HCT116 (cell line): ENCODE measurements around the gene FBLN7. TPM values are rescaled to one million over a fixed set of nuclear protein-coding genes. Genes with fewer than 3 reads are reported as not detected.

Source experiments
- ATAC-seq: fragments of 200-7000 bp; cut with Tn5 transposase; 2 replicates; pipeline ENCODE4 v1.9.1; 2020; ENCODE audit warnings: mild to moderate bottlenecking, moderate library complexity
- BruUV-seq: library from RNA; stranded (reverse); fragments of 400-500 nt; replicated peaks from 2 replicates; lab custom pipeline; 2021; lab: Mats Ljungman, UMichigan
- CTCF ChIA-PET: fragments of 300-600 bp; sonication (Branson Sonifier 250); formaldehyde crosslinking; loops from one replicate; lab custom pipeline; 2021; ENCODE audit warnings: antibody characterized with exemption; lab: Charles Lee
- POLR2A ChIA-PET: fragments of 300-600, 350-600 bp; sonication (Branson Sonifier 250); formaldehyde crosslinking; loops from one replicate; lab custom pipeline; 2021; ENCODE audit warnings: antibody characterized with exemption; lab: Charles Lee
- RAD21 ChIA-PET, 2 experiments: fragments of 300-600 bp; sonication (Branson Sonifier 250); formaldehyde crosslinking; loops; one replicate each; lab custom pipeline; 2023; ENCODE audit warnings: low total read pairs in 2 of 2; ENCODE audit not compliant: uncharacterized antibody in 2 of 2, unreplicated experiment in 2 of 2, low non-redundant PET in 1 of 2; lab: Charles Lee
- DNase-seq: peaks from one replicate; pipeline ENCODE4 v3.0.0-alpha.2; 2010; ENCODE audit warnings: low read depth, low spot score
- H2AFZ ChIP-seq: fragments of 200-600 bp; shearing (Covaris generic), sonication (generic); 2 replicates; pipeline ENCODE4 v1.6.1; 2017; ENCODE audit warnings: low read depth, mixed run types, mixed read lengths, antibody characterized with exemption, low read length; ENCODE audit not compliant: poor library complexity, severe bottlenecking
- H3K27ac ChIP-seq: 2 replicates; pipeline ENCODE4 v1.5.1; 2012; ENCODE audit warnings: low read depth, low read length
- H3K27me3 ChIP-seq: fragments of 200-600 bp; sonication (generic); 2 replicates; pipeline ENCODE4 v1.6.1; 2016; ENCODE audit warnings: mixed run types, low read length, mixed read lengths; ENCODE audit not compliant: insufficient read depth
- H3K36me3 ChIP-seq, 2 experiments: fragments of 200-500 bp in 1 of 2; fragments of 200-600 bp in 1 of 2; sonication (Bioruptor generic) in 1 of 2; sonication (generic) in 1 of 2; 2 replicates each; pipeline versions ENCODE4 v1.5.1 to v1.6.1; 2014 to 2016; ENCODE audit warnings: low read length in 2 of 2, inconsistent platforms in 1 of 2, mixed read lengths in 1 of 2, mixed run types in 1 of 2; ENCODE audit not compliant: insufficient read depth in 2 of 2, control insufficient read depth in 1 of 2
- H3K4me1 ChIP-seq, 2 experiments: fragments of 200-600 bp in 1 of 2; sonication (generic) in 1 of 2; 2 replicates each; pipeline versions ENCODE4 v1.5.1 to v1.6.1; 2012 to 2017; ENCODE audit warnings: low read length in 2 of 2, inconsistent platforms in 1 of 2, mild to moderate bottlenecking in 1 of 2, mixed read lengths in 1 of 2, mixed run types in 1 of 2, moderate library complexity in 1 of 2; ENCODE audit not compliant: insufficient read depth in 2 of 2, control insufficient read depth in 1 of 2
- H3K4me2 ChIP-seq: fragments of 200-600 bp; sonication (generic); 2 replicates; pipeline ENCODE4 v1.6.1; 2017; ENCODE audit warnings: mixed run types, low read length, mixed read lengths
- H3K4me3 ChIP-seq, 2 experiments: fragments of 200-600 bp in 1 of 2; sonication (generic) in 1 of 2; replicated peaks in 1 of 2; 2 replicates each; pipeline ENCODE4 v1.5.1; 2011 to 2016; ENCODE audit warnings: low read length in 2 of 2, control low read depth in 1 of 2, low read depth in 1 of 2, mild to moderate bottlenecking in 1 of 2, mixed read lengths in 1 of 2, mixed run types in 1 of 2
- H3K79me2 ChIP-seq: fragments of 200-600 bp; sonication (generic); 2 replicates; pipeline ENCODE4 v1.6.1; 2017; ENCODE audit warnings: mild to moderate bottlenecking, mixed run types, low read length, moderate library complexity, mixed read lengths; ENCODE audit not compliant: insufficient read depth
- H3K9ac ChIP-seq: fragments of 200-600 bp; sonication (generic); 2 replicates; pipeline ENCODE4 v1.6.1; 2016; ENCODE audit warnings: low read length, mixed read lengths
- H3K9me2 ChIP-seq: fragments of 200-600 bp; sonication (generic), shearing (Covaris generic); 2 replicates; pipeline ENCODE4 v1.6.1; 2017; ENCODE audit warnings: mixed run types, mild to moderate bottlenecking, moderate library complexity; ENCODE audit not compliant: insufficient read depth
- H3K9me3 ChIP-seq, 2 experiments: fragments of 200-500 bp in 1 of 2; fragments of 200-600 bp in 1 of 2; sonication (Bioruptor generic) in 1 of 2; sonication (generic) in 1 of 2; 2 replicates each; pipeline ENCODE4 v1.6.1; 2014 to 2017; ENCODE audit warnings: low read length in 2 of 2, mixed read lengths in 2 of 2, inconsistent platforms in 1 of 2, low read depth in 1 of 2, mild to moderate bottlenecking in 1 of 2, mixed run types in 1 of 2, moderate library complexity in 1 of 2; ENCODE audit not compliant: control insufficient read depth in 1 of 2, insufficient read depth in 1 of 2
- H4K20me1 ChIP-seq: fragments of 200-600 bp; sonication (generic), shearing (Covaris generic); 2 replicates; pipeline ENCODE4 v1.6.1; 2017; ENCODE audit warnings: mixed run types, mild to moderate bottlenecking, moderate library complexity; ENCODE audit not compliant: insufficient read depth
- CBX3 ChIP-seq: IDR thresholded peaks from 2 replicates; pipeline ENCODE4 v1.6.1; 2012; ENCODE audit warnings: low read depth
- CEBPB ChIP-seq: IDR thresholded peaks from 2 replicates; pipeline ENCODE4 v1.6.1; 2012; ENCODE audit warnings: low read depth
- EGR1 ChIP-seq: IDR thresholded peaks from 2 replicates; pipeline ENCODE4 v1.6.1; 2012; ENCODE audit warnings: low read depth
- ELF1 ChIP-seq: IDR thresholded peaks from 2 replicates; pipeline ENCODE4 v1.6.1; 2012; ENCODE audit warnings: low read depth, borderline replicate concordance
- EZH2 ChIP-seq: fragments of 200-600 bp; sonication (generic); IDR thresholded peaks from 2 replicates; pipeline ENCODE4 v1.6.1; 2017; ENCODE audit warnings: antibody characterized with exemption, mixed run types
- EZH2phosphoT487 ChIP-seq: fragments of 200-600 bp; IDR thresholded peaks from 2 replicates; pipeline ENCODE4 v1.6.1; 2018; ENCODE audit warnings: antibody characterized with exemption, borderline replicate concordance
- FOSL1 ChIP-seq: IDR thresholded peaks from 2 replicates; pipeline ENCODE4 v1.6.1; 2012; ENCODE audit warnings: low read depth
- POLR2A ChIP-seq: IDR thresholded peaks from 2 replicates; pipeline ENCODE4 v1.7.0; 2011; ENCODE audit warnings: borderline replicate concordance; ENCODE audit not compliant: insufficient read depth, insufficient read length; ENCODE audit errors: extremely low read depth
- RAD21 ChIP-seq: IDR thresholded peaks from 2 replicates; pipeline ENCODE4 v1.6.1; 2012; ENCODE audit warnings: low read depth, mild to moderate bottlenecking
- SIN3A ChIP-seq: IDR thresholded peaks from 2 replicates; pipeline ENCODE4 v1.6.1; 2012; ENCODE audit warnings: low read depth
- SP1 ChIP-seq: IDR thresholded peaks from 2 replicates; pipeline ENCODE4 v1.6.1; 2012; ENCODE audit warnings: low read depth
- SRF ChIP-seq: IDR thresholded peaks from 2 replicates; pipeline ENCODE4 v1.6.1; 2012; ENCODE audit warnings: low read depth
- TCF7L2 ChIP-seq: IDR thresholded peaks from 2 replicates; pipeline ENCODE4 v1.7.0; 2011; ENCODE audit warnings: borderline replicate concordance, inconsistent platforms; ENCODE audit not compliant: insufficient read depth, insufficient read length; ENCODE audit errors: extremely low read depth
- YY1 ChIP-seq: IDR thresholded peaks from 2 replicates; pipeline ENCODE4 v1.6.1; 2011; ENCODE audit warnings: low read length, low read depth, moderate library complexity, mild to moderate bottlenecking; ENCODE audit not compliant: insufficient replicate concordance; ENCODE audit errors: extremely low read depth
- ZFX ChIP-seq: fragments of 450-650 bp; IDR thresholded peaks from 2 replicates; pipeline ENCODE4 v1.6.1; 2017
- intact Hi-C: fragments of 100-400 bp; cut with micrococcal nuclease; formaldehyde crosslinking; loops from 2 replicates; pipeline ENCODE4 v1.10.0; 2022
- total RNA-seq: library from RNA; stranded (reverse); gene quantifications from one replicate; pipeline ENCODE4 v1.2.1, GENCODE V29; 2021; ENCODE audit not compliant: unreplicated experiment
- TF ChIP-seq, protein P1 (sequence below): IDR thresholded peaks from 2 replicates; pipeline ENCODE4 v1.6.1; 2012; ENCODE audit warnings: low read depth
- TF ChIP-seq, protein P2 (sequence below): IDR thresholded peaks from 2 replicates; pipeline ENCODE4 v1.6.1; 2012
- TF ChIP-seq, protein P3 (sequence below): IDR thresholded peaks from 2 replicates; pipeline ENCODE4 v1.6.1; 2011; ENCODE audit warnings: mild to moderate bottlenecking, low read length, moderate library complexity; ENCODE audit not compliant: insufficient replicate concordance; ENCODE audit errors: extremely low read depth

FBLN7 gene
- total RNA-seq, 1 experiment from 2014 or later: 0.34 TPM

DNA sequence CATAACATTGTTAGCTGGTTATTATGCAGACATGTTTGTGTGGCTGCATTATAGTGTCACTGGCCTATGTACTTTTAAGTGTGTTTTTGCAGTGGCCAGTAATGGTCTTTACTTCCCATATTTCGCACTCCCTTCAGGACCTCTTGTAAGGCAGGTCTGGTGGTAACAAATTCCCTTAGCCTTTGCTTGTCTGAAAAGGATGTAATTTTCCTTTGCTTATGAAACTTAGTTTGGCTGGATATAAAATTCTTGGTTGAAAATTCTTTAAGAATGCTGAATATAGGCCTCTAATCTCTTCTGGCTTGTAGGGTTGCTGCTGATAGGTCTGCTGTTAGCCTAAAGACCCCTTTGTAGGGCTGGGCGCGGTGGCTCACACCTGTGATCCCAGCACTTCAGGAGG, 82.0 kb downstream of the FBLN7 start:
- ChIA-PET POLR2A (no interaction called here), RAD21 (no interaction called here), CTCF (no interaction called here)
- H3K9me2 ChIP-seq: no peaks in the 10 kb centered on the region
- no TSS peak for BruUV-seq
- peaks cover under 1 to 8% of the 10 kb centered on the region in 2 experiments; a peak in 3 of 4 replicates for H3K36me3 ChIP-seq
- no peak overlapping the region for H2AFZ ChIP-seq
- H3K4me3 ChIP-seq: no peak overlapping the region
- H3K4me1 ChIP-seq: no peaks in the 10 kb centered on the region
- no peak overlapping the region for H3K9ac ChIP-seq
- H4K20me1 ChIP-seq: no peaks in the 10 kb centered on the region
- H3K4me2 ChIP-seq: no peak overlapping the region
- no peaks in the 10 kb centered on the region for H3K9me3 ChIP-seq
- DNase-seq (no peak), ATAC-seq (no peak)
- TF ChIP-seq, protein P1, sequence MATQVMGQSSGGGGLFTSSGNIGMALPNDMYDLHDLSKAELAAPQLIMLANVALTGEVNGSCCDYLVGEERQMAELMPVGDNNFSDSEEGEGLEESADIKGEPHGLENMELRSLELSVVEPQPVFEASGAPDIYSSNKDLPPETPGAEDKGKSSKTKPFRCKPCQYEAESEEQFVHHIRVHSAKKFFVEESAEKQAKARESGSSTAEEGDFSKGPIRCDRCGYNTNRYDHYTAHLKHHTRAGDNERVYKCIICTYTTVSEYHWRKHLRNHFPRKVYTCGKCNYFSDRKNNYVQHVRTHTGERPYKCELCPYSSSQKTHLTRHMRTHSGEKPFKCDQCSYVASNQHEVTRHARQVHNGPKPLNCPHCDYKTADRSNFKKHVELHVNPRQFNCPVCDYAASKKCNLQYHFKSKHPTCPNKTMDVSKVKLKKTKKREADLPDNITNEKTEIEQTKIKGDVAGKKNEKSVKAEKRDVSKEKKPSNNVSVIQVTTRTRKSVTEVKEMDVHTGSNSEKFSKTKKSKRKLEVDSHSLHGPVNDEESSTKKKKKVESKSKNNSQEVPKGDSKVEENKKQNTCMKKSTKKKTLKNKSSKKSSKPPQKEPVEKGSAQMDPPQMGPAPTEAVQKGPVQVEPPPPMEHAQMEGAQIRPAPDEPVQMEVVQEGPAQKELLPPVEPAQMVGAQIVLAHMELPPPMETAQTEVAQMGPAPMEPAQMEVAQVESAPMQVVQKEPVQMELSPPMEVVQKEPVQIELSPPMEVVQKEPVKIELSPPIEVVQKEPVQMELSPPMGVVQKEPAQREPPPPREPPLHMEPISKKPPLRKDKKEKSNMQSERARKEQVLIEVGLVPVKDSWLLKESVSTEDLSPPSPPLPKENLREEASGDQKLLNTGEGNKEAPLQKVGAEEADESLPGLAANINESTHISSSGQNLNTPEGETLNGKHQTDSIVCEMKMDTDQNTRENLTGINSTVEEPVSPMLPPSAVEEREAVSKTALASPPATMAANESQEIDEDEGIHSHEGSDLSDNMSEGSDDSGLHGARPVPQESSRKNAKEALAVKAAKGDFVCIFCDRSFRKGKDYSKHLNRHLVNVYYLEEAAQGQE: no peak
- TF ChIP-seq, protein P2, sequence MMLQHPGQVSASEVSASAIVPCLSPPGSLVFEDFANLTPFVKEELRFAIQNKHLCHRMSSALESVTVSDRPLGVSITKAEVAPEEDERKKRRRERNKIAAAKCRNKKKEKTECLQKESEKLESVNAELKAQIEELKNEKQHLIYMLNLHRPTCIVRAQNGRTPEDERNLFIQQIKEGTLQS: no peak
- TF ChIP-seq EGR1 (no peak), ZFX (no peak), CBX3 (no peak), EZH2phosphoT487 (no peak), YY1 (no peak), ELF1 (no peak), RAD21 (no peak), SIN3A (no peak), POLR2A (no peak), SP1 (no peak), SRF (no peak), EZH2 (no peak), TCF7L2 (no peak), FOSL1 (no peak), CEBPB (no peak)
- TF ChIP-seq, protein P3, sequence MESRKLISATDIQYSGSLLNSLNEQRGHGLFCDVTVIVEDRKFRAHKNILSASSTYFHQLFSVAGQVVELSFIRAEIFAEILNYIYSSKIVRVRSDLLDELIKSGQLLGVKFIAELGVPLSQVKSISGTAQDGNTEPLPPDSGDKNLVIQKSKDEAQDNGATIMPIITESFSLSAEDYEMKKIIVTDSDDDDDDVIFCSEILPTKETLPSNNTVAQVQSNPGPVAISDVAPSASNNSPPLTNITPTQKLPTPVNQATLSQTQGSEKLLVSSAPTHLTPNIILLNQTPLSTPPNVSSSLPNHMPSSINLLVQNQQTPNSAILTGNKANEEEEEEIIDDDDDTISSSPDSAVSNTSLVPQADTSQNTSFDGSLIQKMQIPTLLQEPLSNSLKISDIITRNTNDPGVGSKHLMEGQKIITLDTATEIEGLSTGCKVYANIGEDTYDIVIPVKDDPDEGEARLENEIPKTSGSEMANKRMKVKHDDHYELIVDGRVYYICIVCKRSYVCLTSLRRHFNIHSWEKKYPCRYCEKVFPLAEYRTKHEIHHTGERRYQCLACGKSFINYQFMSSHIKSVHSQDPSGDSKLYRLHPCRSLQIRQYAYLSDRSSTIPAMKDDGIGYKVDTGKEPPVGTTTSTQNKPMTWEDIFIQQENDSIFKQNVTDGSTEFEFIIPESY: no peak
- no peak overlapping the region for H3K27ac ChIP-seq
- no peaks in the 10 kb centered on the region for H3K27me3 ChIP-seq
- H3K79me2 ChIP-seq: no peaks in the 10 kb centered on the region
- intact Hi-C loops: no loop called here
